ENCODE results near the gene ABAT. TPM values are rescaled to one million over a fixed set of nuclear protein-coding genes. Genes with fewer than 3 reads are reported as not detected.

ABAT gene
- total RNA-seq, 2 experiments from 2014 or later: 2.0 to 6.7 TPM

GRCh38 chr16:8686031-8686621, 11.7 kb downstream of the ABAT start:
- BruUV-seq (replicated peaks): no TSS peak
- DNase-seq (ENCODE audit: low spot score): no peak
- intact Hi-C loops (cut with micrococcal nuclease; ENCODE audit: unreplicated experiment): no loop called here
- Histone ChIP-seq H3K36me3 (ENCODE audit: insufficient read depth, low read length) (no peaks in the 10 kb centered on the region), H3K79me2 (ENCODE audit: insufficient read depth, low read depth, low read length) (no peaks in the 10 kb centered on the region), H3K9me2 (ENCODE audit: insufficient read depth, low read length) (no peaks in the 10 kb centered on the region), H3K4me3 (ENCODE audit: low read depth, low read length, poor library complexity, severe bottlenecking) (no peak overlapping the region), H4K20me1 (ENCODE audit: insufficient read depth, low read length) (no peaks in the 10 kb centered on the region), H3K27ac (ENCODE audit: low read depth, low read length, poor library complexity, severe bottlenecking) (no peak overlapping the region), H3K9me3 (ENCODE audit: low read length) (peaks cover 14% of the 10 kb centered on the region; the same call in 1 of the 2 replicates), H3K4me2 (ENCODE audit: low read length) (no peak overlapping the region), H2AFZ (ENCODE audit: low read length) (no peak overlapping the region), H3K4me1 (ENCODE audit: insufficient read depth, low read length, poor library complexity, severe bottlenecking) (no peaks in the 10 kb centered on the region)
- CTCF ChIA-PET (ENCODE audit: unreplicated experiment): interaction anchor here (0.6 kb wide), 1 partner anchor 103 kb away, joined by 4 read pairs; no protein-coding TSS in a partner anchor
- TF ChIP-seq CTCF (conservative IDR thresholded peaks at IDR 0.05; ENCODE audit: low read length) (no peak), EZH2phosphoT487 (IDR thresholded peaks at IDR 0.05; ENCODE audit: borderline replicate concordance, low read depth, low read length) (no peak)
- POLR2A ChIA-PET: no interaction called here

- Histone ChIP-seq H3K4me2 (ENCODE audit: low read length) (no peak overlapping the region), H3K4me3 (ENCODE audit: low read depth, low read length, poor library complexity, severe bottlenecking) (no peak overlapping the region), H4K20me1 (ENCODE audit: insufficient read depth, low read length) (no peaks in the 10 kb centered on the region), H3K4me1 (ENCODE audit: insufficient read depth, low read length, poor library complexity, severe bottlenecking) (no peaks in the 10 kb centered on the region), H3K9me2 (ENCODE audit: insufficient read depth, low read length) (no peaks in the 10 kb centered on the region), H3K27ac (ENCODE audit: low read depth, low read length, poor library complexity, severe bottlenecking) (no peak overlapping the region), H2AFZ (ENCODE audit: low read length) (no peak overlapping the region), H3K36me3 (ENCODE audit: insufficient read depth, low read length) (no peaks in the 10 kb centered on the region), H3K79me2 (ENCODE audit: insufficient read depth, low read depth, low read length) (no peaks in the 10 kb centered on the region), H3K9me3 (ENCODE audit: low read length) (peaks cover 14% of the 10 kb centered on the region; the same call in 1 of the 2 replicates)
- TF ChIP-seq CTCF (conservative IDR thresholded peaks at IDR 0.05; ENCODE audit: low read length) (no peak), EZH2phosphoT487 (IDR thresholded peaks at IDR 0.05; ENCODE audit: borderline replicate concordance, low read depth, low read length) (no peak)
- CTCF ChIA-PET (ENCODE audit: unreplicated experiment): no interaction called here
- intact Hi-C loops (cut with micrococcal nuclease; ENCODE audit: unreplicated experiment): no loop called here
- DNase-seq (ENCODE audit: low spot score): no peak
- no TSS peak for BruUV-seq (replicated peaks)
- POLR2A ChIA-PET: interaction anchor here (1.0 kb wide), 1 partner anchor 11 kb away, joined by 3 read pairs; no protein-coding TSS in a partner anchor
Observed at GRCh38 chr16:8686879-8687278, 12.5 kb downstream of the ABAT start.

DNA sequence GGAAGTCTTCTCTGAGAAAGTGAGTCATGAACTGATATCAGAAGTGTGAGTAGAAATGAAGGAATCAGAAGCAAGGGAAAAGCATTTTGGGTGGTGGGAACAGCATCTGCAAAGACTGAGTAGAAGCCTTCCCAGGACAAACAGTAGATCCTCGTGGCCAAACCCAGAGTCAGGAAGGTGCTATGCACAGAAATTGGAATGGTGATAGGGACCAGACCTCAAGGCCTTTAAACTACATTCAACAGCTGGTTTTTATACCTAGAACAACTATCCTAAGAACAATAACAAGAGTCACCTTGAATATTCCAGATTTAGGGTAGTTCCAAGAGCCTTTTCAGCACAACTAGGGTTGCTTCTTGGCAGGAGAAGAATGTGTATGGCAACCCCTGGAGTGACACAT, 15.3 kb downstream of the ABAT start:
- peaks cover 14% of the 10 kb centered on the region; the same call in 1 of the 2 replicates for H3K9me3 ChIP-seq (ENCODE audit: low read length)
- no peak overlapping the region for H3K27ac ChIP-seq (ENCODE audit: low read depth, low read length, poor library complexity, severe bottlenecking)
- no TSS peak for BruUV-seq (replicated peaks)
- TF ChIP-seq CTCF (conservative IDR thresholded peaks at IDR 0.05; ENCODE audit: low read length): no peak
- no peak for TF ChIP-seq EZH2phosphoT487 (IDR thresholded peaks at IDR 0.05; ENCODE audit: borderline replicate concordance, low read depth, low read length)
- H3K4me2 ChIP-seq (ENCODE audit: low read length): no peak overlapping the region
- no peak for DNase-seq (ENCODE audit: low spot score)
- no peak overlapping the region for H3K4me3 ChIP-seq (ENCODE audit: low read depth, low read length, poor library complexity, severe bottlenecking)
- H3K79me2 ChIP-seq (ENCODE audit: insufficient read depth, low read depth, low read length): no peaks in the 10 kb centered on the region
- no peaks in the 10 kb centered on the region for H3K9me2 ChIP-seq (ENCODE audit: insufficient read depth, low read length)
- intact Hi-C loops (cut with micrococcal nuclease; ENCODE audit: unreplicated experiment): no loop called here
- H3K36me3 ChIP-seq (ENCODE audit: insufficient read depth, low read length): no peaks in the 10 kb centered on the region
- POLR2A ChIA-PET: no interaction called here
- H4K20me1 ChIP-seq (ENCODE audit: insufficient read depth, low read length): no peaks in the 10 kb centered on the region
- CTCF ChIA-PET (ENCODE audit: unreplicated experiment): no interaction called here
- H2AFZ ChIP-seq (ENCODE audit: low read length): no peak overlapping the region
- H3K4me1 ChIP-seq (ENCODE audit: insufficient read depth, low read length, poor library complexity, severe bottlenecking): no peaks in the 10 kb centered on the region

All from OCI-LY7 (cell line).